IPS-18a (cell line): ENCODE measurements around the gene PGAM5.

Experiments
- H3K27ac ChIP-seq: one replicate; pipeline ENCODE4 v1.5.1; 2013; ENCODE audit warnings: low read length
- H3K27me3 ChIP-seq: one replicate; pipeline ENCODE4 v1.6.1; 2013; ENCODE audit warnings: mild to moderate bottlenecking, low read length; ENCODE audit not compliant: control insufficient read depth, insufficient read depth
- H3K36me3 ChIP-seq: one replicate; pipeline ENCODE4 v1.6.1; 2013; ENCODE audit warnings: low read depth, low read length; ENCODE audit not compliant: control insufficient read depth
- H3K4me1 ChIP-seq: one replicate; pipeline ENCODE4 v1.6.1; 2013; ENCODE audit warnings: low read depth, low read length; ENCODE audit not compliant: control insufficient read depth
- H3K4me3 ChIP-seq: one replicate; pipeline ENCODE4 v1.5.1; 2013; ENCODE audit warnings: low read length
- H3K9ac ChIP-seq: one replicate; pipeline ENCODE4 v1.6.1; 2013; ENCODE audit warnings: mild to moderate bottlenecking, low read length, moderate library complexity
- H3K9me3 ChIP-seq: one replicate; pipeline ENCODE4 v1.6.1; 2013; ENCODE audit warnings: low read depth, low read length; ENCODE audit not compliant: control insufficient read depth

The PGAM5 gene

GRCh38 chr12:132726386-132726785, 15.7 kb downstream of the PGAM5 start:
- peaks cover 80% of the 10 kb centered on the region for H3K36me3 ChIP-seq

GRCh38 chr12:132727091-132727794, 16.6 kb downstream of the PGAM5 start:
- H3K27me3 ChIP-seq: no peaks in the 10 kb centered on the region
- H3K9ac ChIP-seq: no peak overlapping the region
- H3K4me3 ChIP-seq: no peak overlapping the region
- H3K4me1 ChIP-seq: no peaks in the 10 kb centered on the region
- peaks cover 85% of the 10 kb centered on the region for H3K36me3 ChIP-seq
- H3K27ac ChIP-seq: no peak overlapping the region
- no peaks in the 10 kb centered on the region for H3K9me3 ChIP-seq

More at GRCh38 chr12:132726386-132726785, 15.7 kb downstream of the PGAM5 start:
- Histone ChIP-seq H3K27ac (no peak overlapping the region), H3K4me1 (no peaks in the 10 kb centered on the region), H3K27me3 (no peaks in the 10 kb centered on the region), H3K9me3 (no peaks in the 10 kb centered on the region), H3K4me3 (no peak overlapping the region), H3K9ac (no peak overlapping the region)

- H3K27me3 ChIP-seq: no peaks in the 10 kb centered on the region
- H3K9me3 ChIP-seq: no peaks in the 10 kb centered on the region
- H3K4me1 ChIP-seq: no peaks in the 10 kb centered on the region
- H3K27ac ChIP-seq: no peak overlapping the region
- peaks cover 92% of the 10 kb centered on the region for H3K36me3 ChIP-seq
- H3K9ac ChIP-seq: no peak overlapping the region
- H3K4me3 ChIP-seq: no peak overlapping the region
These were observed 17.9 kb downstream of the PGAM5 start for GRCh38 chr12:132728502-132728901.

GRCh38 chr12:132729541-132730320, 19.1 kb downstream of the PGAM5 start:
- H3K27ac ChIP-seq: no peak overlapping the region
- peaks cover 92% of the 10 kb centered on the region for H3K36me3 ChIP-seq
- H3K4me1 ChIP-seq: no peaks in the 10 kb centered on the region
- no peak overlapping the region for H3K4me3 ChIP-seq
- H3K9me3 ChIP-seq: no peaks in the 10 kb centered on the region
- no peaks in the 10 kb centered on the region for H3K27me3 ChIP-seq
- no peak overlapping the region for H3K9ac ChIP-seq

- H3K27ac ChIP-seq: no peak overlapping the region
- peaks cover 92% of the 10 kb centered on the region for H3K36me3 ChIP-seq
- no peak overlapping the region for H3K4me3 ChIP-seq
- H3K9me3 ChIP-seq: no peaks in the 10 kb centered on the region
- H3K4me1 ChIP-seq: no peaks in the 10 kb centered on the region
- no peak overlapping the region for H3K9ac ChIP-seq
- H3K27me3 ChIP-seq: no peaks in the 10 kb centered on the region
These were observed 19.7 kb downstream of the PGAM5 start for GRCh38 chr12:132730353-132730752.

GRCh38 chr12:132731574-132731973, 20.9 kb downstream of the PGAM5 start:
- peaks cover 91% of the 10 kb centered on the region for H3K36me3 ChIP-seq
- H3K27me3 ChIP-seq: no peaks in the 10 kb centered on the region
- H3K4me3 ChIP-seq: no peak overlapping the region
- no peaks in the 10 kb centered on the region for H3K9me3 ChIP-seq
- no peaks in the 10 kb centered on the region for H3K4me1 ChIP-seq
- H3K27ac ChIP-seq: no peak overlapping the region
- no peak overlapping the region for H3K9ac ChIP-seq

GRCh38 chr12:132734206-132734605, 23.6 kb downstream of the PGAM5 start:
- Histone ChIP-seq H3K4me1 (no peaks in the 10 kb centered on the region), H3K9ac (no peak overlapping the region), H3K36me3 (peaks cover 86% of the 10 kb centered on the region), H3K9me3 (no peaks in the 10 kb centered on the region), H3K27ac (no peak overlapping the region), H3K27me3 (no peaks in the 10 kb centered on the region), H3K4me3 (no peak overlapping the region)

GRCh38 chr12:132735496-132735895, 24.9 kb downstream of the PGAM5 start:
- H3K4me1 ChIP-seq: no peaks in the 10 kb centered on the region
- H3K4me3 ChIP-seq: no peak overlapping the region
- H3K27ac ChIP-seq: no peak overlapping the region
- no peaks in the 10 kb centered on the region for H3K9me3 ChIP-seq
- H3K9ac ChIP-seq: no peak overlapping the region
- peaks cover 91% of the 10 kb centered on the region for H3K36me3 ChIP-seq
- H3K27me3 ChIP-seq: no peaks in the 10 kb centered on the region

- no peak overlapping the region for H3K9ac ChIP-seq
- H3K27ac ChIP-seq: no peak overlapping the region
- no peaks in the 10 kb centered on the region for H3K4me1 ChIP-seq
- H3K27me3 ChIP-seq: no peaks in the 10 kb centered on the region
- no peak overlapping the region for H3K4me3 ChIP-seq
- no peaks in the 10 kb centered on the region for H3K9me3 ChIP-seq
- peaks cover 91% of the 10 kb centered on the region for H3K36me3 ChIP-seq
These were observed 25.7 kb downstream of the PGAM5 start for GRCh38 chr12:132736378-132736777.

GRCh38 chr12:132736913-132737312, 26.3 kb downstream of the PGAM5 start:
- H3K27me3 ChIP-seq: no peaks in the 10 kb centered on the region
- no peak overlapping the region for H3K27ac ChIP-seq
- no peak overlapping the region for H3K4me3 ChIP-seq
- H3K9ac ChIP-seq: no peak overlapping the region
- peaks cover 91% of the 10 kb centered on the region for H3K36me3 ChIP-seq
- no peaks in the 10 kb centered on the region for H3K9me3 ChIP-seq
- no peaks in the 10 kb centered on the region for H3K4me1 ChIP-seq

GRCh38 chr12:132739600-132740312, 29.1 kb downstream of the PGAM5 start:
- Histone ChIP-seq H3K36me3 (peaks cover 89% of the 10 kb centered on the region), H3K4me1 (no peaks in the 10 kb centered on the region), H3K27ac (no peak overlapping the region), H3K9ac (no peak overlapping the region), H3K27me3 (no peaks in the 10 kb centered on the region), H3K9me3 (no peaks in the 10 kb centered on the region), H3K4me3 (no peak overlapping the region)
